Smooth muscle cell of the coronary artery (primary cell): Measurements from ENCODE around the gene SLC39A8. TPM values are rescaled to one million over a fixed set of nuclear protein-coding genes. Genes with fewer than 3 reads are reported as not detected.

Experiments
- total RNA-seq: library from RNA; depleted of rRNA; stranded (reverse); fragments of >200 nt; gene quantifications from 2 replicates; pipeline ENCODE4 v1.2.3, GENCODE V29; 2014; ENCODE audit warnings: low replicate concordance

Gene SLC39A8
- total RNA-seq: 4.3 and 58.0 TPM in 2 replicates

DNA sequence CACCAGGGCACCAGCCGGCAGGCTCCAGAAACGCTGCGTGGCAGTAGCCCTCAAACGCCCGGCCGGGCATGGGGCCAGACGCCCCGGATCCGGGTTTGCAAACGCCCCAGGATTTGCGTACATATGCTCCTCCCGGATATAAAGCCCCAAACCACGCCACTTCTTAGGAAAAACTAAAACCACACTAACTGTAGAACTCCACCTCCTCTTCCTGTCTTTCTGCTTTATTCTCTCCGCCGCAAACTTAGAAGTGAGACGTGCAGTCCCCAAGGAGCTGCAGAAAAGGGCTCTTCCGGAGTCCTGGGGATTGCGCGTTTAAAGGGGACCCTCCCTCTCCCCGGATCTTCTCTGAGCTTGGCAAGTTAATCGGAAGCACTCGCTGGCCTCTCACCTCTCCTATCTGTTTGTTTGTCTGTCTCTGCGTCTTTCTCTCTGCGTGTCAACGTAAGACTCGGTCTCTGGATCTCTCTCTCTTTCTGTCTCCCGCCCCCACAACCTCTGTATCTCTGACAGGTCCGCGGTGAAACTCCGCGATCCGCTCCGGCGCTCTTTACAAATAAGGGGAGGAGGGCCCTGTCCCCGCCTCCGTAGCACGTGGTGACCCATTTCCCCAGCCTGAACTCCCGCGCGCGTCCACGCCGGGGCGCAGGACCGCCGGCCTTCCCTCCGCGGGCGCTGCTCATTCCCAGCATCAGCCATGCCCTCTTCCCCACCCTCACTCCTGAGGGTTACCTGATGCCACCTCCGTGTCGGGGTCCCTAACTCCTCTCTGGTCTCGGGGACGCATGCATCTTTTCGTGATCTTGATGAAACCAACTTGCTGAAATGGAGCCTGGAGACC, at the start of gene SLC39A8:
Gene SLC39A8, minus strand, starts transcription at position 529 of the 841 bp plus-strand sequence. CDS start 820 bp downstream, outside the sequence.

Other genes starting within 250 kb of the SLC39A8 start
- gene NFKB1, start 155.9 kb upstream of the SLC39A8 start, total RNA-seq: 22.5 and 33.6 TPM in 2 replicates